H1 (cell line): Measurements from ENCODE around the gene OR7G2. TPM values are rescaled to one million over a fixed set of nuclear protein-coding genes. Genes with fewer than 3 reads are reported as not detected.

Experiments
- HDAC2 ChIP-seq, 2 experiments: fragments of 300-600 bp in 1 of 2; sonication (generic) in 1 of 2; IDR thresholded peaks; 2 replicates each; pipeline ENCODE4 v1.6.1; 2011 to 2012; ENCODE audit warnings: low read depth in 2 of 2, low read length in 2 of 2, mild to moderate bottlenecking in 2 of 2, moderate library complexity in 2 of 2, borderline replicate concordance in 1 of 2, inconsistent platforms in 1 of 2
- HDAC6 ChIP-seq: IDR thresholded peaks from one replicate; pipeline ENCODE4 v1.7.1; 2012; ENCODE audit warnings: low read depth, mild to moderate bottlenecking, inconsistent platforms, low read length, moderate library complexity
- POLR2A ChIP-seq, 2 experiments: IDR thresholded peaks; 1 replicate in 1 of 2; 2 replicates in 1 of 2; pipeline ENCODE4 v1.6.1; 2011; ENCODE audit warnings: low read depth in 2 of 2, low read length in 2 of 2, mild to moderate bottlenecking in 2 of 2; ENCODE audit errors: control extremely low read depth in 1 of 2
- RXRA ChIP-seq: IDR thresholded peaks from 2 replicates; pipeline ENCODE4 v1.6.1; 2011; ENCODE audit warnings: low read depth, mild to moderate bottlenecking, low read length, moderate library complexity; ENCODE audit not compliant: insufficient read depth
- SIX5 ChIP-seq: IDR thresholded peaks from 2 replicates; pipeline ENCODE4 v1.6.1; 2011; ENCODE audit warnings: mild to moderate bottlenecking, low read depth, low read length
- SRF ChIP-seq: IDR thresholded peaks from 2 replicates; pipeline ENCODE4 v1.6.1; 2011; ENCODE audit warnings: mild to moderate bottlenecking, low read depth, low read length, moderate library complexity
- polyA plus RNA-seq, 7 experiments: library from polyadenylated mRNA; depleted of rRNA in 3 of 7; stranded (reverse) in 5 of 7; unstranded in 2 of 7; fragments of >200 nt in 5 of 7; fragments of 200-250 nt in 2 of 7; gene quantifications; 1 replicate in 5 of 7; 2 replicates in 1 of 7; 4 replicates in 1 of 7; pipeline versions ENCODE4 v1.2.1 to v1.2.3, GENCODE V29; 2011 to 2013; ENCODE audit warnings: missing spikeins in 2 of 7, mixed read lengths in 2 of 7
- total RNA-seq: library from RNA; stranded (reverse); fragmentation: NEBNext Ultra II Directional; extraction: Animal tissue kit (Norgen Biotek cat#: 25700); gene quantifications from 2 replicates; pipeline ENCODE4 v1.2.1, GENCODE V29; 2021
- TF ChIP-seq, protein P1 (sequence below): fragments of 300-600 bp; sonication (generic); IDR thresholded peaks from 2 replicates; pipeline ENCODE4 v1.7.1; 2012; ENCODE audit warnings: low read length, moderate library complexity, mild to moderate bottlenecking, inconsistent platforms; ENCODE audit not compliant: insufficient replicate concordance

The OR7G2 gene
- total and polyA plus RNA-seq, 2 of the 8 experiments (the other 6 are each of a cell fraction or from before 2014, with no cell fraction given) = not detected

DNA sequence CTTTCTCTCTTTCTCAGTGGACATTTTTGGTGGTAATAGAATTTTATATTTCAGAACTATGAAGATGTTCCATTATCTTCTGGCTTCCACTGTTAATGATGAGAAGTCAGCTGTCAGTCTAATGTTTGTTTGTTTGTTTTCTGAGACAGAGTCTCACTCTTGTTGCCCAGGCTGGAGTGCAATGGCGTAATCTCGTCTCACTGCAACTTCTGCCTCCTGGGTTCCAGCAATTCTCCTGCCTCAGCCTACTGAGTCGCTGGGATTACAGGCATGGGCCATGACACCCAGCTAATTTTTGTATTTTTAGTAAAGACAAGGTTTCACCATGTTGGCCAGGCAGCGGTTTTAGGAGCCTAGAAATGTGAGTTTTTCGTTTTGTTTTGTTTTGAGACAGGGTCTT lies 37.6 kb upstream of the OR7G2 start (continued):
- TF ChIP-seq, protein P1, sequence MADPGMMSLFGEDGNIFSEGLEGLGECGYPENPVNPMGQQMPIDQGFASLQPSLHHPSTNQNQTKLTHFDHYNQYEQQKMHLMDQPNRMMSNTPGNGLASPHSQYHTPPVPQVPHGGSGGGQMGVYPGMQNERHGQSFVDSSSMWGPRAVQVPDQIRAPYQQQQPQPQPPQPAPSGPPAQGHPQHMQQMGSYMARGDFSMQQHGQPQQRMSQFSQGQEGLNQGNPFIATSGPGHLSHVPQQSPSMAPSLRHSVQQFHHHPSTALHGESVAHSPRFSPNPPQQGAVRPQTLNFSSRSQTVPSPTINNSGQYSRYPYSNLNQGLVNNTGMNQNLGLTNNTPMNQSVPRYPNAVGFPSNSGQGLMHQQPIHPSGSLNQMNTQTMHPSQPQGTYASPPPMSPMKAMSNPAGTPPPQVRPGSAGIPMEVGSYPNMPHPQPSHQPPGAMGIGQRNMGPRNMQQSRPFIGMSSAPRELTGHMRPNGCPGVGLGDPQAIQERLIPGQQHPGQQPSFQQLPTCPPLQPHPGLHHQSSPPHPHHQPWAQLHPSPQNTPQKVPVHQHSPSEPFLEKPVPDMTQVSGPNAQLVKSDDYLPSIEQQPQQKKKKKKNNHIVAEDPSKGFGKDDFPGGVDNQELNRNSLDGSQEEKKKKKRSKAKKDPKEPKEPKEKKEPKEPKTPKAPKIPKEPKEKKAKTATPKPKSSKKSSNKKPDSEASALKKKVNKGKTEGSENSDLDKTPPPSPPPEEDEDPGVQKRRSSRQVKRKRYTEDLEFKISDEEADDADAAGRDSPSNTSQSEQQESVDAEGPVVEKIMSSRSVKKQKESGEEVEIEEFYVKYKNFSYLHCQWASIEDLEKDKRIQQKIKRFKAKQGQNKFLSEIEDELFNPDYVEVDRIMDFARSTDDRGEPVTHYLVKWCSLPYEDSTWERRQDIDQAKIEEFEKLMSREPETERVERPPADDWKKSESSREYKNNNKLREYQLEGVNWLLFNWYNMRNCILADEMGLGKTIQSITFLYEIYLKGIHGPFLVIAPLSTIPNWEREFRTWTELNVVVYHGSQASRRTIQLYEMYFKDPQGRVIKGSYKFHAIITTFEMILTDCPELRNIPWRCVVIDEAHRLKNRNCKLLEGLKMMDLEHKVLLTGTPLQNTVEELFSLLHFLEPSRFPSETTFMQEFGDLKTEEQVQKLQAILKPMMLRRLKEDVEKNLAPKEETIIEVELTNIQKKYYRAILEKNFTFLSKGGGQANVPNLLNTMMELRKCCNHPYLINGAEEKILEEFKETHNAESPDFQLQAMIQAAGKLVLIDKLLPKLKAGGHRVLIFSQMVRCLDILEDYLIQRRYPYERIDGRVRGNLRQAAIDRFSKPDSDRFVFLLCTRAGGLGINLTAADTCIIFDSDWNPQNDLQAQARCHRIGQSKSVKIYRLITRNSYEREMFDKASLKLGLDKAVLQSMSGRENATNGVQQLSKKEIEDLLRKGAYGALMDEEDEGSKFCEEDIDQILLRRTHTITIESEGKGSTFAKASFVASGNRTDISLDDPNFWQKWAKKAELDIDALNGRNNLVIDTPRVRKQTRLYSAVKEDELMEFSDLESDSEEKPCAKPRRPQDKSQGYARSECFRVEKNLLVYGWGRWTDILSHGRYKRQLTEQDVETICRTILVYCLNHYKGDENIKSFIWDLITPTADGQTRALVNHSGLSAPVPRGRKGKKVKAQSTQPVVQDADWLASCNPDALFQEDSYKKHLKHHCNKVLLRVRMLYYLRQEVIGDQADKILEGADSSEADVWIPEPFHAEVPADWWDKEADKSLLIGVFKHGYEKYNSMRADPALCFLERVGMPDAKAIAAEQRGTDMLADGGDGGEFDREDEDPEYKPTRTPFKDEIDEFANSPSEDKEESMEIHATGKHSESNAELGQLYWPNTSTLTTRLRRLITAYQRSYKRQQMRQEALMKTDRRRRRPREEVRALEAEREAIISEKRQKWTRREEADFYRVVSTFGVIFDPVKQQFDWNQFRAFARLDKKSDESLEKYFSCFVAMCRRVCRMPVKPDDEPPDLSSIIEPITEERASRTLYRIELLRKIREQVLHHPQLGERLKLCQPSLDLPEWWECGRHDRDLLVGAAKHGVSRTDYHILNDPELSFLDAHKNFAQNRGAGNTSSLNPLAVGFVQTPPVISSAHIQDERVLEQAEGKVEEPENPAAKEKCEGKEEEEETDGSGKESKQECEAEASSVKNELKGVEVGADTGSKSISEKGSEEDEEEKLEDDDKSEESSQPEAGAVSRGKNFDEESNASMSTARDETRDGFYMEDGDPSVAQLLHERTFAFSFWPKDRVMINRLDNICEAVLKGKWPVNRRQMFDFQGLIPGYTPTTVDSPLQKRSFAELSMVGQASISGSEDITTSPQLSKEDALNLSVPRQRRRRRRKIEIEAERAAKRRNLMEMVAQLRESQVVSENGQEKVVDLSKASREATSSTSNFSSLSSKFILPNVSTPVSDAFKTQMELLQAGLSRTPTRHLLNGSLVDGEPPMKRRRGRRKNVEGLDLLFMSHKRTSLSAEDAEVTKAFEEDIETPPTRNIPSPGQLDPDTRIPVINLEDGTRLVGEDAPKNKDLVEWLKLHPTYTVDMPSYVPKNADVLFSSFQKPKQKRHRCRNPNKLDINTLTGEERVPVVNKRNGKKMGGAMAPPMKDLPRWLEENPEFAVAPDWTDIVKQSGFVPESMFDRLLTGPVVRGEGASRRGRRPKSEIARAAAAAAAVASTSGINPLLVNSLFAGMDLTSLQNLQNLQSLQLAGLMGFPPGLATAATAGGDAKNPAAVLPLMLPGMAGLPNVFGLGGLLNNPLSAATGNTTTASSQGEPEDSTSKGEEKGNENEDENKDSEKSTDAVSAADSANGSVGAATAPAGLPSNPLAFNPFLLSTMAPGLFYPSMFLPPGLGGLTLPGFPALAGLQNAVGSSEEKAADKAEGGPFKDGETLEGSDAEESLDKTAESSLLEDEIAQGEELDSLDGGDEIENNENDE = no peak
- TF ChIP-seq SRF (no peak), SIX5 (no peak), HDAC2 (IDR thresholded peaks at IDR 0.05; ENCODE audit: borderline replicate concordance in 1 of 2, low read depth in 2 of 2, low read length in 2 of 2) (no peak), HDAC6 (no peak), RXRA (no peak), POLR2A (IDR thresholded peaks at IDR 0.05; ENCODE audit: control extremely low read depth in 1 of 2, low read depth in 2 of 2, low read length in 2 of 2) (no peak)
